HepG2 (cell line): ENCODE results near the gene BRD1. TPM values are rescaled to one million over a fixed set of nuclear protein-coding genes. Genes with fewer than 3 reads are reported as not detected.

ENCODE experiments used
- ATAC-seq: fragments of 200-7000 bp; cut with Tn5 transposase; 3 replicates; pipeline ENCODE4 v1.9.1; 2020; ENCODE audit warnings: mild to moderate bottlenecking, moderate library complexity
- BruUV-seq: library from RNA; stranded (reverse); fragments of 400-500 nt; replicated peaks from 2 replicates; lab custom pipeline; 2021; lab: Mats Ljungman, UMichigan
- CTCF ChIA-PET: fragments of 300-600 bp; formaldehyde crosslinking; extraction: SDS; loops from one replicate; lab custom pipeline; 2021; ENCODE audit warnings: low total read pairs, inconsistent platforms, low intra/inter-chr PET ratio; lab: Yijun Ruan, JAX
- POLR2A ChIA-PET: fragments of 350-600 bp; sonication (Branson Sonifier 250); formaldehyde crosslinking; loops from one replicate; lab custom pipeline; 2020; ENCODE audit warnings: antibody characterized with exemption, inconsistent platforms; lab: Yijun Ruan, JAX
- DNase-seq: peaks from one replicate; pipeline ENCODE4 v3.0.0-alpha.2; 2015; ENCODE audit warnings: low spot score
- FAIRE-seq: peaks from 3 replicates; lab custom pipeline; 2011; peaks lifted over from hg19 to GRCh38; lab: Jason Lieb, UNC
- H2AFZ ChIP-seq: one replicate; pipeline ENCODE4 v1.6.1; 2011; ENCODE audit warnings: low read length, inconsistent platforms
- H3K27ac ChIP-seq: fragments of 300-600 bp; 3 replicates; pipeline ENCODE4 v1.8.0; 2011; ENCODE audit warnings: mixed run types, mild to moderate bottlenecking, mixed read lengths, low read length, inconsistent platforms; ENCODE audit not compliant: insufficient read depth; ENCODE audit errors: extremely low read length
- H3K27me3 ChIP-seq, 2 experiments: fragments of 200-600 bp in 1 of 2; 2 replicates in 1 of 2; 3 replicates in 1 of 2; pipeline versions ENCODE4 v1.6.0 to v1.8.0; 2011; ENCODE audit warnings: low read length in 2 of 2, mild to moderate bottlenecking in 2 of 2, moderate library complexity in 2 of 2, inconsistent platforms in 1 of 2; ENCODE audit not compliant: insufficient read depth in 2 of 2, control insufficient read depth in 1 of 2
- H3K36me3 ChIP-seq, 2 experiments: fragments of 200-600 bp in 1 of 2; replicated peaks in 1 of 2; 2 replicates in 1 of 2; 3 replicates in 1 of 2; pipeline versions ENCODE4 v1.5.1 to v1.8.0; 2011; ENCODE audit warnings: low read length in 2 of 2, inconsistent platforms in 1 of 2; ENCODE audit not compliant: insufficient read depth in 2 of 2, control insufficient read depth in 1 of 2
- H3K4me1 ChIP-seq: 2 replicates; pipeline ENCODE4 v1.5.1; 2012; ENCODE audit warnings: low read length, inconsistent platforms; ENCODE audit not compliant: insufficient read depth
- H3K4me2 ChIP-seq: 2 replicates; pipeline ENCODE4 v1.6.0; 2011; ENCODE audit warnings: low read depth, low read length, inconsistent platforms
- H3K4me3 ChIP-seq, 3 experiments: fragments of 200-600 bp in 1 of 3; sonication (generic), shearing (Covaris generic) in 1 of 3; replicated peaks in 1 of 3; 2 replicates each; pipeline ENCODE4 v1.5.1; 2011 to 2016; ENCODE audit warnings: low read length in 3 of 3, inconsistent platforms in 2 of 3, low read depth in 2 of 3, mild to moderate bottlenecking in 2 of 3, control low read depth in 1 of 3, mixed read lengths in 1 of 3; ENCODE audit not compliant: insufficient read depth in 1 of 3
- H3K79me2 ChIP-seq: one replicate; pipeline ENCODE4 v1.6.1; 2011; ENCODE audit warnings: low read length, inconsistent platforms; ENCODE audit not compliant: insufficient read depth
- H3K9ac ChIP-seq: 2 replicates; pipeline ENCODE4 v1.6.0; 2011; ENCODE audit warnings: mild to moderate bottlenecking, low read depth, low read length, inconsistent platforms; ENCODE audit not compliant: insufficient read depth
- H3K9me3 ChIP-seq: 2 replicates; pipeline ENCODE4 v1.5.1; 2012; ENCODE audit warnings: mild to moderate bottlenecking, low read length
- H4K20me1 ChIP-seq: 2 replicates; pipeline ENCODE4 v1.6.0; 2011; ENCODE audit warnings: inconsistent platforms, mild to moderate bottlenecking, low read length, moderate library complexity; ENCODE audit not compliant: insufficient read depth
- DMTF1 ChIP-seq: sonication (generic); formaldehyde crosslinking; IDR thresholded peaks from 2 replicates; pipeline ENCODE4 v1.4.0; 2020; ENCODE audit warnings: mild to moderate bottlenecking, missing genetic modification reagents
- EHMT2 ChIP-seq: fragments of 200-600 bp; sonication (generic); IDR thresholded peaks from 2 replicates; pipeline ENCODE4 v1.7.0; 2017; ENCODE audit warnings: antibody characterized with exemption, low read depth, low read length, borderline replicate concordance
- ERF ChIP-seq: IDR thresholded peaks from 2 replicates; pipeline ENCODE4 v1.6.1; 2018; ENCODE audit warnings: missing biosample characterization, missing genetic modification reagents
- HHEX ChIP-seq: IDR thresholded peaks from 2 replicates; pipeline ENCODE4 v1.6.1; 2016; ENCODE audit warnings: control low read depth
- MAFG ChIP-seq: sonication (generic); formaldehyde crosslinking; IDR thresholded peaks from 2 replicates; pipeline ENCODE4 v1.5.1; 2020; ENCODE audit warnings: mild to moderate bottlenecking, missing genetic modification reagents
- MBD4 ChIP-seq: IDR thresholded peaks from 2 replicates; pipeline ENCODE4 v1.6.1; 2012; ENCODE audit warnings: low read length, inconsistent platforms, borderline replicate concordance
- MIER3 ChIP-seq: IDR thresholded peaks from 2 replicates; pipeline ENCODE4 v1.6.1; 2016; ENCODE audit warnings: missing compliant biosample characterization, borderline replicate concordance
- SALL2 ChIP-seq: sonication (generic); formaldehyde crosslinking; IDR thresholded peaks from 2 replicates; pipeline ENCODE4 v1.8.1; 2023; ENCODE audit warnings: mild to moderate bottlenecking, missing genetic modification reagents, inconsistent platforms
- U2AF1 ChIP-seq: fragments of 200-400 bp; formaldehyde crosslinking; optimal IDR thresholded peaks from 2 replicates; pipeline ENCODE3; 2017; ENCODE audit warnings: mild to moderate bottlenecking, low read depth, low read length
- ZNF17 ChIP-seq: sonication (generic); formaldehyde crosslinking; IDR thresholded peaks from 2 replicates; pipeline ENCODE4 v1.5.0; 2020; ENCODE audit warnings: mild to moderate bottlenecking, missing genetic modification reagents
- ZNF350 ChIP-seq: sonication (generic); formaldehyde crosslinking; IDR thresholded peaks from 2 replicates; pipeline ENCODE4 v1.4.0; 2020; ENCODE audit warnings: mild to moderate bottlenecking, low read depth, missing genetic modification reagents, borderline replicate concordance
- ZNF367 ChIP-seq: sonication (generic); formaldehyde crosslinking; IDR thresholded peaks from 2 replicates; pipeline ENCODE4 v1.4.0; 2020; ENCODE audit warnings: missing genetic modification reagents, borderline replicate concordance
- WGBS: methylation state at CpG from one replicate; pipeline ENCODE4 v1.1.6; 2017; ENCODE audit warnings: low lambda C conversion rate; 5-methylcytosine and 5-hydroxymethylcytosine counted together
- in situ Hi-C: cut with HindIII; loops from 2 replicates; pipeline ENCODE4 v1.10.0; 2017; ENCODE audit warnings: low pct_unique_long_range_greater_than_20kb; ENCODE audit not compliant: extremely low pct_ligation_motif_present
- intact Hi-C: fragments of 100-400 bp; cut with micrococcal nuclease; formaldehyde crosslinking; loops from one replicate; pipeline ENCODE4 v1.10.0; 2022; ENCODE audit not compliant: unreplicated experiment
- polyA plus RNA-seq, 8 experiments: library from polyadenylated mRNA; depleted of rRNA in 3 of 8; stranded (reverse) in 7 of 8; unstranded in 1 of 8; fragments of >200 nt; fragmentation: Illumina TruSeq in 4 of 8; extraction: Trizol in 4 of 8; gene quantifications; 2 replicates each; pipeline versions ENCODE4 v1.2.1 to v1.2.3, GENCODE V29; 2011 to 2016; ENCODE audit warnings: low read depth in 4 of 8, missing spikeins in 1 of 8, mixed read lengths in 1 of 8; ENCODE audit not compliant: insufficient read depth in 1 of 8
- total RNA-seq, 5 experiments: library from RNA; depleted of rRNA; stranded (reverse); fragments of >200 nt; fragmentation: Illumina TruSeq; extraction: Trizol; gene quantifications; 2 replicates each; pipeline ENCODE4 v1.2.3, GENCODE V29; 2016; ENCODE audit warnings: low read depth in 1 of 5
- TF ChIP-seq, protein P1 (sequence below): sonication (generic); formaldehyde crosslinking; IDR thresholded peaks from 2 replicates; pipeline ENCODE4 v1.5.0; 2020; ENCODE audit warnings: mild to moderate bottlenecking, missing genetic modification reagents
- TF ChIP-seq, protein P2 (sequence below): sonication (generic); formaldehyde crosslinking; IDR thresholded peaks from 2 replicates; pipeline ENCODE4 v1.5.0; 2020; ENCODE audit warnings: missing genetic modification reagents, mild to moderate bottlenecking, borderline replicate concordance

BRD1 gene
- total and polyA plus RNA-seq, 2 of the 13 experiments (the other 11 are each of a cell fraction or from before 2014, with no cell fraction given) = 5.1 to 12.0 TPM

DNA sequence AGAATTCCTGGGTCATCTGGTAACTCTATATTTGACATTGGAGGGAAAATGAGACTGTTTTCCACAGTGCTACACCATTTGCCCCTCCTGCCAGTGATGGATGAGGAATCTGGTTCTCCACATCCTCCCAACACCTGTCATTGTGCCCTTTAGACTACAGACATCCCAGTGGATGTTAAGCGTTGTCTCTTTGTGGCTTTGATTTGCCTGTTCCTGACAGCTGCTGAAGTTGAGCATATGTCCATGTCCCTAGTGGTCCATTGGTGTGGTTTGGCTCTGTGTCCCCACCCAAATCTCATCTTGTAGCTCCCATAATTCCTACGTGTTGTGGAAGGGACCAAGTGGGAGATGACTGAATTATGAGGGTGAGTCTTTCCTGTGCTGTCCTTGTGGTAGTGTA, 88.5 kb downstream of the BRD1 start:
- Histone ChIP-seq H3K27ac (no peak overlapping the region), H4K20me1 (0 out of 2 replicates have a peak, but pooled peaks cover 3% of the 10 kb centered on the region), H3K4me3 (no peak overlapping the region), H3K9ac (no peak overlapping the region), H3K4me1 (no peaks in the 10 kb centered on the region), H3K4me2 (no peak overlapping the region), H3K79me2 (no peaks in the 10 kb centered on the region), H3K36me3 (no peaks in the 10 kb centered on the region), H3K9me3 (no peaks in the 10 kb centered on the region), H2AFZ (no peak overlapping the region), H3K27me3 (peaks cover 0 to 32% of the 10 kb centered on the region in 2 experiments; a peak in 1 of 5 replicates)
- ChIA-PET CTCF (no interaction called here), POLR2A (no interaction called here)
- FAIRE-seq = no peak
- in situ Hi-C loops = no loop called here
- DNase-seq = no peak
- WGBS = 0% methylated on average over 1 of the region's 2 CpGs
- TF ChIP-seq ZNF367 (CRISPR knock-in tag) (no peak), SALL2 (CRISPR knock-in tag) (no peak), MAFG (CRISPR knock-in tag) (no peak), MIER3 (no peak), HHEX (no peak), ZNF350 (CRISPR knock-in tag) (no peak), ERF (no peak), MBD4 (no peak), U2AF1 (no peak), ZNF17 (CRISPR knock-in tag) (no peak), DMTF1 (no peak), EHMT2 (no peak)
- TF ChIP-seq, protein P1, sequence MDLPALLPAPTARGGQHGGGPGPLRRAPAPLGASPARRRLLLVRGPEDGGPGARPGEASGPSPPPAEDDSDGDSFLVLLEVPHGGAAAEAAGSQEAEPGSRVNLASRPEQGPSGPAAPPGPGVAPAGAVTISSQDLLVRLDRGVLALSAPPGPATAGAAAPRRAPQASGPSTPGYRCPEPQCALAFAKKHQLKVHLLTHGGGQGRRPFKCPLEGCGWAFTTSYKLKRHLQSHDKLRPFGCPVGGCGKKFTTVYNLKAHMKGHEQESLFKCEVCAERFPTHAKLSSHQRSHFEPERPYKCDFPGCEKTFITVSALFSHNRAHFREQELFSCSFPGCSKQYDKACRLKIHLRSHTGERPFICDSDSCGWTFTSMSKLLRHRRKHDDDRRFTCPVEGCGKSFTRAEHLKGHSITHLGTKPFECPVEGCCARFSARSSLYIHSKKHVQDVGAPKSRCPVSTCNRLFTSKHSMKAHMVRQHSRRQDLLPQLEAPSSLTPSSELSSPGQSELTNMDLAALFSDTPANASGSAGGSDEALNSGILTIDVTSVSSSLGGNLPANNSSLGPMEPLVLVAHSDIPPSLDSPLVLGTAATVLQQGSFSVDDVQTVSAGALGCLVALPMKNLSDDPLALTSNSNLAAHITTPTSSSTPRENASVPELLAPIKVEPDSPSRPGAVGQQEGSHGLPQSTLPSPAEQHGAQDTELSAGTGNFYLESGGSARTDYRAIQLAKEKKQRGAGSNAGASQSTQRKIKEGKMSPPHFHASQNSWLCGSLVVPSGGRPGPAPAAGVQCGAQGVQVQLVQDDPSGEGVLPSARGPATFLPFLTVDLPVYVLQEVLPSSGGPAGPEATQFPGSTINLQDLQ (CRISPR knock-in tag) = no peak
- TF ChIP-seq, protein P2, sequence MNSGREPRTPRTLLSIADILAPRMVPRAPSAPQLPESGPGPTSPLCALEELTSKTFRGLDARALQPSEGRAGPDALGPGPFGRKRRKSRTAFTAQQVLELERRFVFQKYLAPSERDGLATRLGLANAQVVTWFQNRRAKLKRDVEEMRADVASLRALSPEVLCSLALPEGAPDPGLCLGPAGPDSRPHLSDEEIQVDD (CRISPR knock-in tag) = no peak
- intact Hi-C loops = no loop called here
- BruUV-seq = no TSS peak
- ATAC-seq = no peak
